ENCODE measurements around the gene SYT13.

Gene SYT13, protein sequence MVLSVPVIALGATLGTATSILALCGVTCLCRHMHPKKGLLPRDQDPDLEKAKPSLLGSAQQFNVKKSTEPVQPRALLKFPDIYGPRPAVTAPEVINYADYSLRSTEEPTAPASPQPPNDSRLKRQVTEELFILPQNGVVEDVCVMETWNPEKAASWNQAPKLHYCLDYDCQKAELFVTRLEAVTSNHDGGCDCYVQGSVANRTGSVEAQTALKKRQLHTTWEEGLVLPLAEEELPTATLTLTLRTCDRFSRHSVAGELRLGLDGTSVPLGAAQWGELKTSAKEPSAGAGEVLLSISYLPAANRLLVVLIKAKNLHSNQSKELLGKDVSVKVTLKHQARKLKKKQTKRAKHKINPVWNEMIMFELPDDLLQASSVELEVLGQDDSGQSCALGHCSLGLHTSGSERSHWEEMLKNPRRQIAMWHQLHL

DNA sequence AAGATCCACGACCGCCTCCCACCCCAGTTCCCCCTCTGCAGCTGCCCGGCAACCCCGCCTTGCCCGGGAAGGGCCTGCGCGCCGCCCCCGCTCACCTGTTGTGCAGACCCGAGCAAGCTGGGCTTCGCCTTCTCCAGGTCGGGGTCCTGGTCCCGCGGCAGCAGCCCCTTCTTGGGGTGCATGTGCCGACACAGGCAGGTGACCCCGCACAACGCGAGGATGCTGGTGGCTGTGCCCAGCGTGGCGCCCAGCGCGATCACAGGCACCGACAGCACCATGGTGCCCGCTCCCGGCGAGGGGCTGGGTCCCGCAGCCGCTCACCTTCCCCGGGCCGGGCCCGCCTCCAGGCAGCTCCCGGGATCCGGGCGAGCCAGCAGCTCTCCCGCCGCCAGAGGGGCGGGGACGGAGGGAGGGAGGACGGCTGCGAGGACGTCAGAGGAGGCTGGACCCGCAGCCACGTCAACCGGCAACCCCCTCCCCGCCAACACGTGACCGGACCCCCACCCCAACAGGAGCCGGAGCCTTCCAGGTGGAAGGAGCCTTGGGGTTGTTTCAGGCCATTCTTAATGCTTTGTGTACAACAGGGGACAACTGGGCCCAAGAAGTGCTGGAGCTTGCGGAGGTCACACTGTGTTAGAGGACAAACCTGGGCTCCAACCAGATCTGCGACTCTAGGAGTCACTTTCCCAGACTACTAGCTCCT lies at the start of gene SYT13:
SYT13 (minus strand) TSS at position 412 of the 703 bp plus-strand sequence; CDS start at position 278, 134 bp downstream.
- H3K4me1 ChIP-seq (ENCODE audit: insufficient read depth, poor library complexity, severe bottlenecking) = no peaks in the 10 kb centered on the region
- H3K4me3 ChIP-seq (ENCODE audit: severe bottlenecking) = no peak within 1 kb of the TSS
- peak; percentile 52; the same call in 2 of the 3 replicates for ATAC-seq (ENCODE audit: low read depth)
- H3K27ac ChIP-seq (ENCODE audit: poor library complexity, severe bottlenecking) = no peak within 1 kb of the TSS
- peaks cover 2% of the 10 kb centered on the region for H3K9me3 ChIP-seq (ENCODE audit: severe bottlenecking)
- H3K36me3 ChIP-seq (ENCODE audit: low read depth) = no peaks in the 10 kb centered on the region
- peaks cover 36% of the 10 kb centered on the region for H3K27me3 ChIP-seq (ENCODE audit: insufficient read depth, poor library complexity, severe bottlenecking)
- TF ChIP-seq, protein P1, sequence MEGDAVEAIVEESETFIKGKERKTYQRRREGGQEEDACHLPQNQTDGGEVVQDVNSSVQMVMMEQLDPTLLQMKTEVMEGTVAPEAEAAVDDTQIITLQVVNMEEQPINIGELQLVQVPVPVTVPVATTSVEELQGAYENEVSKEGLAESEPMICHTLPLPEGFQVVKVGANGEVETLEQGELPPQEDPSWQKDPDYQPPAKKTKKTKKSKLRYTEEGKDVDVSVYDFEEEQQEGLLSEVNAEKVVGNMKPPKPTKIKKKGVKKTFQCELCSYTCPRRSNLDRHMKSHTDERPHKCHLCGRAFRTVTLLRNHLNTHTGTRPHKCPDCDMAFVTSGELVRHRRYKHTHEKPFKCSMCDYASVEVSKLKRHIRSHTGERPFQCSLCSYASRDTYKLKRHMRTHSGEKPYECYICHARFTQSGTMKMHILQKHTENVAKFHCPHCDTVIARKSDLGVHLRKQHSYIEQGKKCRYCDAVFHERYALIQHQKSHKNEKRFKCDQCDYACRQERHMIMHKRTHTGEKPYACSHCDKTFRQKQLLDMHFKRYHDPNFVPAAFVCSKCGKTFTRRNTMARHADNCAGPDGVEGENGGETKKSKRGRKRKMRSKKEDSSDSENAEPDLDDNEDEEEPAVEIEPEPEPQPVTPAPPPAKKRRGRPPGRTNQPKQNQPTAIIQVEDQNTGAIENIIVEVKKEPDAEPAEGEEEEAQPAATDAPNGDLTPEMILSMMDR (IDR thresholded peaks at IDR 0.05; ENCODE audit: poor library complexity, severe bottlenecking) = no peak
- DNase-seq (ENCODE audit: low spot score) = no peak

DNA sequence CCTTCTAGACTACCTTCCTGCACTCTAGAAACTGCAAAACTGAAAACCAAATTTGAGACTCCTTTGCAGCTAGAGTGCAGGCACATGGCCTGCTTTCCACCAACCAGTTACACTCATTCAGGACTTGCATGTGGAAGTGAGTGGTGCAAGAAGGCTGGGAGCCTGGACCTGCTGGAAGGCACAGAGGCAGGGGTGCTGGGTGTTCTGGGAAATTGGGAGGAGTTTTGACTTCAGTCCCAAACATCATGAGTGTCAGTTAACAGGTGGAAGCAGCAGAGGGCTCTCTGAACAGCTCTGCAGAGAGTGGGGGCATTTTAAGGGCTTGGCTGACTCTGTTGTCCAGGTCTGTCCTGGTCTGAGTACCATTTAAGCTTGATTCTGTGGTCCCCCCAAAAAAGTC lies 49.3 kb upstream of the SYT13 start:
- TF ChIP-seq, protein P1 (IDR thresholded peaks at IDR 0.05; ENCODE audit: poor library complexity, severe bottlenecking) = no peak
- Histone ChIP-seq H3K36me3 (ENCODE audit: low read depth) (no peaks in the 10 kb centered on the region), H3K27ac (ENCODE audit: poor library complexity, severe bottlenecking) (no peak overlapping the region), H3K4me3 (ENCODE audit: severe bottlenecking) (no peak overlapping the region), H3K4me1 (ENCODE audit: insufficient read depth, poor library complexity, severe bottlenecking) (no peaks in the 10 kb centered on the region), H3K27me3 (ENCODE audit: insufficient read depth, poor library complexity, severe bottlenecking) (no peaks in the 10 kb centered on the region), H3K9me3 (ENCODE audit: severe bottlenecking) (no peaks in the 10 kb centered on the region)
- no peak for ATAC-seq (ENCODE audit: low read depth)
- DNase-seq (ENCODE audit: low spot score) = no peak

DNA sequence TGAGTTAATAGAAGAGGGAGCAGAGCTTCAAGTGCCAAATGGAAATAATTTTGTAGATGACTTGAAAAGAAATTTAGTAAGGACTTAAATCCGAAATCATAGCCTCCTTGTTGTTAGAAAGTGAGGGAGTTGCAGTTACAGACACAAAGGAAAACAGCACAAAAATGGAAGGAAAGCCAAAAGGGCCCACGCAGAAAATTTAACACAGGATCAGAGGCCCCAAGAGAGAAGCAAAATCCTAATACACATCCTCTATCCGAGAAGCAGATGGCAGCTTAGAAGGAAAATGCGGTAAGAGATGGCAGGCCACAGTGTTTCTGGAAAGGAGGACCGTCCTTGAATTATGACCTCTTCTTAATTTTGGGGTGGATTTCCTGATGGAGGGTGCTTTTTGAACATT lies 48.7 kb upstream of the SYT13 start:
- TF ChIP-seq, protein P1 (IDR thresholded peaks at IDR 0.05; ENCODE audit: poor library complexity, severe bottlenecking) = no peak
- no peak for ATAC-seq (ENCODE audit: low read depth)
- H3K4me1 ChIP-seq (ENCODE audit: insufficient read depth, poor library complexity, severe bottlenecking) = no peaks in the 10 kb centered on the region
- H3K27ac ChIP-seq (ENCODE audit: poor library complexity, severe bottlenecking) = no peak overlapping the region
- H3K36me3 ChIP-seq (ENCODE audit: low read depth) = no peaks in the 10 kb centered on the region
- H3K4me3 ChIP-seq (ENCODE audit: severe bottlenecking) = no peak overlapping the region
- no peaks in the 10 kb centered on the region for H3K9me3 ChIP-seq (ENCODE audit: severe bottlenecking)
- DNase-seq (ENCODE audit: low spot score) = no peak
- no peaks in the 10 kb centered on the region for H3K27me3 ChIP-seq (ENCODE audit: insufficient read depth, poor library complexity, severe bottlenecking)

DNA sequence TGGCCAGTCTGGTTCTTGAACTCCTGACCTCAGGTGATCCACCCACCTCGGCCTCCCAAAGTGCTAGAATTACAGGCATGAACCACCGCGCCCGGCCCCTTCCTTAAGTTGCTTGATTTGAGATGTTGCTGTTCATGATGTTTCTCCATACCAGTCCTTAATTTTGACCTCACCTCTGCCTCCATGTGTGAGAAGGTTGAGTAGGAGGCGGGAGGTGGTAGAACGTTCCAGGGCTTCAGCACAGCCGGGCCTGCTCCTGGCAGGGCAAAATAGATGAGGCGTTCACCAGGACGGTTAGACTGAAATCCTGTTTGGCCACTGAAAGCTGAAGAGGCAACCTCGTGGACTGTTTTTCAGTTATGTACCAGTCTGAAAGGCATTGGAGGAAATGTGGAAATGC lies 48.3 kb upstream of the SYT13 start:
- H3K27me3 ChIP-seq (ENCODE audit: insufficient read depth, poor library complexity, severe bottlenecking) = no peaks in the 10 kb centered on the region
- DNase-seq (ENCODE audit: low spot score) = no peak

More for the DNA sequence above, 48.3 kb upstream of the SYT13 start:
- no peak overlapping the region for H3K27ac ChIP-seq (ENCODE audit: poor library complexity, severe bottlenecking)
- H3K4me3 ChIP-seq (ENCODE audit: severe bottlenecking) = no peak overlapping the region
- H3K36me3 ChIP-seq (ENCODE audit: low read depth) = no peaks in the 10 kb centered on the region
- ATAC-seq (ENCODE audit: low read depth) = no peak
- no peaks in the 10 kb centered on the region for H3K9me3 ChIP-seq (ENCODE audit: severe bottlenecking)
- TF ChIP-seq, protein P1 (IDR thresholded peaks at IDR 0.05; ENCODE audit: poor library complexity, severe bottlenecking) = no peak
- no peaks in the 10 kb centered on the region for H3K4me1 ChIP-seq (ENCODE audit: insufficient read depth, poor library complexity, severe bottlenecking)

Measured in RWPE2 (cell line).